ENCODE measurements around the gene FAM120C.

FAM120C gene

DNA sequence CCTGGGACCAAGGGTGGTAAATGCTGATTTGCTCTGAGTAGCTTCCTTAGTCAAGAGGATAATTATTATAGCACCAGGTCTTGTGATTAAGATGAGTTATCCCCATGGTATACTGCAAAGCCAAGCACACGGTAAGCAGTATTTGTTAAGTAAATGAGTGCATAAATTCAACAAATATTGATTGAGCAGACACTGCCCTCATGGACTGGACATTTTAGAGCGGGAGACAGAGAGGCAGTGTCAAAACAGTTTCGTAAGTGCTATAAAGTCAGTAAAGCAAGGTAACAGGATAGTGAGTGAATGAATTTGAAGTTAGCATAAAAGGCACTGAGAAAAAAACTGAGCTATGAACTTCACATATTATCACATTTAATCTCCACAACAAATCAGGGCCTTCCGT, 152.7 kb downstream of the FAM120C start:
- DNase-seq, result no peak

DNA sequence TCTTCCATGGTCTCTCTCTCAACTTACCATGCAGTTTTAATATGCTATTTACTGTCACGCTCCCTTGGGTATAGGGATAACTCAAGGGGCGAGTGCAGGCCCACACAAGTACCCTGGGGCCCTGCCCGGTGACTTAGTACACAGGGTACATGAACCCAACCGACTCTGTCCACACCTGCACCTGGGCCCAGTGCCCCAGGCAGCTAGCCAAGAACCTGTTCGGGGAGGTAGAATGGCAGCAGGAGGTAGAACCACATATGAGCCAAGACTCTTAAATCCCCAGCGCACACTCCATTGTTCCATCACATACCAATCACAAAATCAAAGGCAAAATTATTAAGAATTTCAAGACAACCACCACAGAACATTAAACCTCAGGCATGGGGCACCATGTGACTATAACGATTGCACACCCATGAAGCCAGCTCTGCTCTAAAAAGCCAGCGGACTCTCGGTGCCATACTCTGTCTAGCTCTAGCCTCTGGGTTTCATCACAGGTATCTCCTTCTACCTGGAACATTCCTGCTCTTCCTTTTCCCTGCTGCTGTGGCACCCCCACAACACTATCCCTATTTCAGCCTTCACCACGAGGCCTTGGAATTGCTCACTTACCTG, 153.4 kb downstream of the FAM120C start:
- no peak for DNase-seq

DNA sequence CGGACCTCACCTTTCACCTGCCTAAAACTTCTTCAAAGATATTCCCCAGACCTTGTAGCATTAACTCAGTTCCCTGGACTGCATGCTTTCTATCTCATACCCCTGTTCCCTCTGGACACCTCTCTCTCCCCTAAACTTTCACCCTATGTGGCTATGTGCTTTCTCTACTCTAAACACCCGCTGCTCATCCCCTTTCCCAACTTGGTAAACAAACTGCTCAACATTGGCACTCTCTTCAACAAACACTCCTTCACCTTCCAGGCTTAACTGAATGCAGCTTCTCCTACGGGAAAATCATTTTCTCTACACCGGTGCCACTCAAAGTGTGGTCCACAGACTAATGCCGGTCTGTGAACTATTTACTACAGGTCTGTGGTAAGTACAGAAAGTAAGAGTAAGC, 158.7 kb downstream of the FAM120C start:
- DNase-seq, result no peak
